DND-41 (cell line): Measurements from ENCODE around the gene MASP1.
"Not testable (repeated sequence)": the region's sequence is repeated elsewhere in the genome, so short reads cannot be mapped to it uniquely, and the experiment has no call there.

Source experiments
- ATAC-seq: fragments of 200-7000 bp; cut with Tn5 transposase; 3 replicates; pipeline ENCODE4 v1.9.1; 2021; ENCODE audit warnings: low read depth; ENCODE audit not compliant: insufficient read depth
- DNase-seq: peaks from one replicate; pipeline ENCODE4 v3.0.0-alpha.2; 2020
- H2AFZ ChIP-seq: 2 replicates; pipeline ENCODE4 v1.6.0; 2012; ENCODE audit warnings: low read depth, low read length
- H3K27ac ChIP-seq: 2 replicates; pipeline ENCODE4 v1.5.1; 2012; ENCODE audit warnings: low read length, inconsistent platforms
- H3K27me3 ChIP-seq: fragments of 200-600 bp; sonication (generic); 2 replicates; pipeline ENCODE4 v1.6.0; 2012; ENCODE audit warnings: low read length, mild to moderate bottlenecking, inconsistent platforms; ENCODE audit not compliant: insufficient read depth, poor library complexity
- H3K36me3 ChIP-seq: 2 replicates; pipeline ENCODE4 v1.5.1; 2012; ENCODE audit warnings: low read length, inconsistent platforms; ENCODE audit not compliant: insufficient read depth
- H3K4me1 ChIP-seq: 2 replicates; pipeline ENCODE4 v1.5.1; 2012; ENCODE audit warnings: mild to moderate bottlenecking, low read length; ENCODE audit not compliant: insufficient read depth
- H3K4me2 ChIP-seq: 2 replicates; pipeline ENCODE4 v1.6.0; 2012; ENCODE audit warnings: mild to moderate bottlenecking, moderate library complexity, low read length, inconsistent platforms; ENCODE audit not compliant: insufficient read depth
- H3K4me3 ChIP-seq, 2 experiments: fragments of 200-600 bp in 1 of 2; shearing (Covaris generic) in 1 of 2; 2 replicates each; pipeline ENCODE4 v1.5.1; 2012 to 2016; ENCODE audit warnings: inconsistent platforms in 2 of 2, low read length in 2 of 2, mild to moderate bottlenecking in 2 of 2, low read depth in 1 of 2, moderate library complexity in 1 of 2
- H3K79me2 ChIP-seq: 2 replicates; pipeline ENCODE4 v1.6.0; 2012; ENCODE audit warnings: low read length, inconsistent platforms; ENCODE audit not compliant: insufficient read depth
- H3K9ac ChIP-seq: 2 replicates; pipeline ENCODE4 v1.6.0; 2012; ENCODE audit warnings: low read depth, mild to moderate bottlenecking, inconsistent platforms, low read length, moderate library complexity
- H3K9me3 ChIP-seq: 2 replicates; pipeline ENCODE4 v1.5.1; 2012; ENCODE audit warnings: low read length, moderate library complexity, mild to moderate bottlenecking, inconsistent platforms; ENCODE audit not compliant: insufficient read depth, severe bottlenecking
- H4K20me1 ChIP-seq: 2 replicates; pipeline ENCODE4 v1.6.0; 2012; ENCODE audit warnings: low read length; ENCODE audit not compliant: insufficient read depth
- EZH2 ChIP-seq: IDR thresholded peaks from 3 replicates; pipeline ENCODE4 v1.6.1; 2012; ENCODE audit warnings: borderline replicate concordance, low read depth, mild to moderate bottlenecking, moderate library complexity, low read length, inconsistent platforms; ENCODE audit not compliant: severe bottlenecking
- TF ChIP-seq, protein P1 (sequence below): IDR thresholded peaks from 2 replicates; pipeline ENCODE4 v1.5.1; 2012; ENCODE audit warnings: borderline replicate concordance, low read length, moderate library complexity, mild to moderate bottlenecking; ENCODE audit not compliant: poor library complexity, severe bottlenecking; ENCODE audit errors: extremely low read depth

MASP1 gene

DNA sequence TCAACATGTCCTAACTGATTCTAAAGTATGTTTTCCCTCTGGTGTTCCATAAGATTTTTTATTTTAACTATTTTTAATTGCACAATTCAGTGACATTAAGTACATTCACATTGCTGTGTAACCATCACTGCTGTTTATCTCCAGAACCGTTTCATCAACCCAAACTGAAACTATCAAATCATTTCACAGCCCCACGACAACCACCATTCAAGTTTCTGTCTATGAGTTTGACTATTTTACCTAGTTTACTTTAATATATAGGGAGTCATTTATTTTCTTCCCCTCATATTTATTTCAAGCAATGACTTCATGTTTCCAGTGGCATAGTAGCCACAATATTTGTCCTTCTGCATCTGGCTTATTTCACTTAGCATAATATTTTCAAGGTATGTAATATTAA lies 85.9 kb downstream of the MASP1 start:
- Histone ChIP-seq H2AFZ (no peak overlapping the region), H3K9me3 (no peaks in the 10 kb centered on the region), H4K20me1 (no peaks in the 10 kb centered on the region), H3K9ac (no peak overlapping the region), H3K4me1 (no peaks in the 10 kb centered on the region), H3K36me3 (no peaks in the 10 kb centered on the region), H3K4me2 (no peak overlapping the region), H3K79me2 (no peaks in the 10 kb centered on the region), H3K27me3 (peaks cover 7% of the 10 kb centered on the region), H3K27ac (no peak overlapping the region), H3K4me3 (no peak overlapping the region)
- DNase-seq (no peak), ATAC-seq (no peak)
- TF ChIP-seq, protein P1, sequence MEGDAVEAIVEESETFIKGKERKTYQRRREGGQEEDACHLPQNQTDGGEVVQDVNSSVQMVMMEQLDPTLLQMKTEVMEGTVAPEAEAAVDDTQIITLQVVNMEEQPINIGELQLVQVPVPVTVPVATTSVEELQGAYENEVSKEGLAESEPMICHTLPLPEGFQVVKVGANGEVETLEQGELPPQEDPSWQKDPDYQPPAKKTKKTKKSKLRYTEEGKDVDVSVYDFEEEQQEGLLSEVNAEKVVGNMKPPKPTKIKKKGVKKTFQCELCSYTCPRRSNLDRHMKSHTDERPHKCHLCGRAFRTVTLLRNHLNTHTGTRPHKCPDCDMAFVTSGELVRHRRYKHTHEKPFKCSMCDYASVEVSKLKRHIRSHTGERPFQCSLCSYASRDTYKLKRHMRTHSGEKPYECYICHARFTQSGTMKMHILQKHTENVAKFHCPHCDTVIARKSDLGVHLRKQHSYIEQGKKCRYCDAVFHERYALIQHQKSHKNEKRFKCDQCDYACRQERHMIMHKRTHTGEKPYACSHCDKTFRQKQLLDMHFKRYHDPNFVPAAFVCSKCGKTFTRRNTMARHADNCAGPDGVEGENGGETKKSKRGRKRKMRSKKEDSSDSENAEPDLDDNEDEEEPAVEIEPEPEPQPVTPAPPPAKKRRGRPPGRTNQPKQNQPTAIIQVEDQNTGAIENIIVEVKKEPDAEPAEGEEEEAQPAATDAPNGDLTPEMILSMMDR = no peak
- no peak for TF ChIP-seq EZH2

DNA sequence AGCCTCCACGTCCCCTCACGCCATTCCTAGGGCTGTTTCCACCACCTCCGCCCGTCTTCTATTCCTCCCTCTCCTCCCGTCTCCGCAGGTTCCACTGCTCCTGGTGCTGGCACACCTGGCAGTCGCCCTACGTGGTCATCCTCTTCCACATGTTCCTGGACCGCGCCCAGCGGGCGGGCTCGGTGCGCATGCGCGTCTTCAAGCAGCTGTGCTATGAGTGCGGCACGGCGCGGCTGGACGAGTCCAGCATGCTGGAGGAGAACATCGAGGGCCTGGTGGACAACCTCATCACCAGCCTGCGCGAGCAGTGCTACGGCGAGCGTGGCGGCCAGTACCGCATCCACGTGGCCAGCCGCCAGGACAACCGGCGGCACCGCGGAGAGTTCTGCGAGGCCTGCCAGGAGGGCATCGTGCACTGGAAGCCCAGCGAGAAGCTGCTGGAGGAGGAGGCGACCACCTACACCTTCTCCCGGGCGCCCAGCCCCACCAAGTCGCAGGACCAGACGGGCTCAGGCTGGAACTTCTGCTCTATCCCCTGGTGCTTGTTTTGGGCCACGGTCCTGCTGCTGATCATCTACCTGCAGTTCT lies 92.0 kb downstream of the MASP1 start:
- ATAC-seq, H3K4me2 ChIP-seq, DNase-seq, H3K4me3 ChIP-seq, H3K36me3 ChIP-seq, H3K79me2 ChIP-seq, H3K27me3 ChIP-seq, H3K27ac ChIP-seq, H4K20me1 ChIP-seq, H3K9ac ChIP-seq, H3K4me1 ChIP-seq, H3K9me3 ChIP-seq, H2AFZ ChIP-seq: not testable (repeated sequence)

DNA sequence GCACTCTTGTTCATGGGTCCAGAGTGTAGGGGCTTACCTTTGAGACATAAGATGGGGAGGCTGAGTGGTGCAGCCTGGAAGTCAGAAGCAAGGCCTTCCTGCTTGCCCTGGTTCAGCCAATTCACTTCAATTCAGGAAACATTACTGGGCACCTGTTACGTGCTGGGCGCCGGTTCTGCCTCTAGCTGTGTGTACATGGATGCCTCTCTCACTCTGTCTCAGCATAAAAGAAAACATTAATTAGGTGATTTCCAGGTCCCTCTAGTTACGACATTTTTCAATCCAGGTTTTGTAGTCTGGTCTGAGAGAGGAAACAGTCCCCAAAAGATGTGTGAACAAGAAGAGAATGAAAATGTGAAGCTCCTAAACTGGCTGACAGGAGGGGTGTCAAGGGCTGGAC lies 93.0 kb downstream of the MASP1 start:
- ATAC-seq = no peak
- no peak for DNase-seq
- Histone ChIP-seq H3K9me3 (no peaks in the 10 kb centered on the region), H3K27me3 (no peaks in the 10 kb centered on the region), H3K4me3 (no peak overlapping the region), H3K79me2 (no peaks in the 10 kb centered on the region), H2AFZ (no peak overlapping the region), H3K27ac (no peak overlapping the region), H3K4me1 (no peaks in the 10 kb centered on the region), H3K9ac (no peak overlapping the region), H3K4me2 (no peak overlapping the region), H3K36me3 (no peaks in the 10 kb centered on the region), H4K20me1 (no peaks in the 10 kb centered on the region)
- TF ChIP-seq, protein P1 = no peak
- TF ChIP-seq EZH2 = no peak

DNA sequence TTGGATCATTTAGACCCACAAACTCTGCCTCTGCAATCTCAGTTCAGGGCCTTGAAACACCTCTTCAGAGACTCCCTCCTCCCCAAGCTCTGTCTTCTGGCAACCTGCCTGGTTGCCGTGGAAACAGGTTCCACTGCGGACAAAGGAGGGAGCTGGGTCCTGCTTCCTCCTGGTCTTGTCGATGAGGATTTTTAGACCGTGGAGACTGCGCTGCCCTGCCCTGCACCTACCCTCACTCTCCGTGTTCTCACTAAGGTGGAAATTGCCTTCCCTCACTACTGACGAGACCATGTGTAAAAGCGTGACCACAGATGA lies 94.2 kb downstream of the MASP1 start, which contains the start of gene RTP1:
TSS of gene RTP1 (plus strand) at position 152 of the 315 bp plus-strand sequence. CDS start at position 182, 30 bp downstream.
- Histone ChIP-seq H3K4me1 (no peaks in the 10 kb centered on the region), H3K9ac (no peak within 1 kb of the TSS), H3K27me3 (no peaks in the 10 kb centered on the region), H2AFZ (no peak within 1 kb of the TSS), H3K4me3 (no peak within 1 kb of the TSS), H3K27ac (no peak within 1 kb of the TSS), H3K9me3 (no peaks in the 10 kb centered on the region), H3K4me2 (no peak within 1 kb of the TSS), H3K36me3 (no peaks in the 10 kb centered on the region), H3K79me2 (no peaks in the 10 kb centered on the region), H4K20me1 (no peaks in the 10 kb centered on the region)
- no peak for DNase-seq
- TF ChIP-seq EZH2 = no peak
- TF ChIP-seq, protein P1 = no peak
- no peak for ATAC-seq
